Stimulated activated CD4-positive, alpha-beta T cell treated with anti-CD3 and anti-CD28 coated beads, TNF-alpha, amount 100 ng/mL, for 1 hour (primary cell): ENCODE data around the gene ST6GALNAC3.
A peak's percentile ranks its signal among the peaks of the same experiment; 100 is the strongest.
"Not testable (repeated sequence)": the region's sequence is repeated elsewhere in the genome, so short reads cannot be mapped to it uniquely, and the experiment has no call there.

ENCODE experiments used
- DNase-seq, 3 donors: peaks; one replicate each; pipeline ENCODE4 v3.0.0-alpha.2; 2020; ENCODE audit warnings: low read depth in 3 of 3, low spot score in 1 of 3

The ST6GALNAC3 gene

DNA sequence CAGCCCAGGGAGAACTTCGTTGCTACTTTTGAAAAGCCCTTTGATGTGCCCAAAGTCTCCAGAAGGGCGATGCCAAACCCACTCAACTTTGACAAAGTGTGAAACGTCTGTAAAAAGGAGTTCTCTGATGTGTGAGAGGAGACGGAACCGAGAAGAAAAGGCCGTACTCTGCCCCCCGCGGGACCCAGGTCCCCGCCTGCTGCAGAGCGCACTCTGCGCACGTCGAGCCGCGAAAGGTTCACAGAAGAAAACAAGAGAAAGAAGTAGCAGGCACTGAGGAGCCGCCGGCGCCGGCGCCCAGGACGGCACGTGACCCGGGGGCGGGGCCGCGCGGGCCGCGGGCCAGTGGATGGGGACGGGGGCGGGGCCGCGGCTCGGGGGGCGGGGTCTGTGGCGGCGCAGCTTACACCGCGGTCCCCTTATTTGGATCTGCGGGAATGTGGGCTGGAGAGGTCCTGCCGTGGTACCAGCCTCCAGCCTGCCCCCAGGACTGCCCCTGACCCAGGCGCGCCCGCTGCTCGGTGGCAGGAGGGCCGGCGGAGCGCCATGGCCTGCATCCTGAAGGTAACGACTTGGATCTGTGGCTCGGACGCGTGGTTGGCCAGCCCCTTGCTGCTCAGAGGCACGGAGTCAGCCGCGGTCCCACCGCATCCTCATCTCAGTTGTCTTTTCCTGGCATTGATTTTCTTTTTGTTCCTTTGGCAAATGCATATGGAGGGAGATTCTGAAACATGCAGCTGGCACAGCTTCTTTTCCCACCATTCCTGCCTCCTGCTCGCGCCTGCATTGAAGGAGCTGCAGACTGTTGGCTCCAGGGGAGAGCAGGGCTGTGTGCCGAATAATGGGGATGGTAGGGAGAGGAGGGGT lies at the start of gene ST6GALNAC3:
Gene ST6GALNAC3, plus strand, starts transcription at position 426 of the 867 bp plus-strand sequence.
- peak; percentile 40 to 75 (median 61) for DNase-seq

DNA sequence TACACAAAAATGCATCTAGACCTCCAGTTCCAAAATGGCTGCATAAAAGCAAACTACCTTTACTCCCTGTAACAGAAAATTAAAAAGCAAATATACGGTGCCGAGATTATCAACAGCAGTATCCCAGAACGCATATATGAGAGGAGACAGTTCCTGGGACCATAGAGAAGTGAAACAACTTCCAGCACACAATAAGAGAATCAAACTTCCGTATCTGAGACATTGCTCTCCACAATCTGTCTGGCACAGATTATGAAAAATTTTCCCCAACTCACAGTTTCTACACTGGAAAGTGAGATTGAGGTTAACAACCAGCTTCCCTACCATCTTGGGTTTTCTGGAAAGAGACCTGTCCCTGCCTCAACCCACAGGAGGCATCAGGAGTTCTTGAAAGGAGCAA lies 47.2 kb upstream of the ST6GALNAC3 start:
- no peak for DNase-seq

DNA sequence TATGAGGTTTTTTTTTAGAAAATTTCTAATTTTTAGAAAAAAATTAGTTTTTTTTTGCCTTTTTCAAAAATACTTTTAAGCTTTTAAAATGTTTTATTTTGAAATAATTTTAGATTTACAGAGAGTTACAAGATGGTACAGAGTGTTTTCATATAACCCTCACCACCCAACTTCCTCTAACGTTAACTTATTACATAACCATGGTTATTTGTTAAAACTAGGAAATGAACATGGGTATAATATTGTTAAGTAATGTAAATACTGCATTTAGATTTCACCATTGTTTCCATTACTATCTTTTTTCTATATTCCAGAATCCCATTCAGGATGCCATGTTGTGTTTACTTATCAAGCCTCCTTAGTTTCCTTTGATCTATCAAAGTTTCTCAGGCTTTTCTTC lies 45.2 kb upstream of the ST6GALNAC3 start:
- no peak for DNase-seq

DNA sequence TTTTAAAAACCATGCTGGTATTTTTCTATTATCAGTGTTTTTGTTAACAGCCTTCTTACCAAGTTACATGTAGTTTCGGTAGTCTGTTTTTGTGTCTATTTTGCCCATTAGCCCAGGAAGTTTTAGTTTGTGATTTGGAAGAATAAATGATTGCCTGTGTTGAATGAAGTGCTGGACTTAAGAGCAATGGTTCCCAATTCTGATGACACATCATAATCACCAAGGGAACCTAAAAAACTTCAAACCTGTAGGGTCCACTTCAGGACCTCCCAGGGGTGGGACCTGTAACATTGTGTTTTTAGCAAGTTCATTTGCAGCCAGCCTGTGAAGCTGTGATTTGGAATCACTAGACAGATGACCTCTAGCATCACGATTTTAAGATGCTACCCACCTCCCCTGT lies 43.0 kb upstream of the ST6GALNAC3 start:
- DNase-seq: no peak

DNA sequence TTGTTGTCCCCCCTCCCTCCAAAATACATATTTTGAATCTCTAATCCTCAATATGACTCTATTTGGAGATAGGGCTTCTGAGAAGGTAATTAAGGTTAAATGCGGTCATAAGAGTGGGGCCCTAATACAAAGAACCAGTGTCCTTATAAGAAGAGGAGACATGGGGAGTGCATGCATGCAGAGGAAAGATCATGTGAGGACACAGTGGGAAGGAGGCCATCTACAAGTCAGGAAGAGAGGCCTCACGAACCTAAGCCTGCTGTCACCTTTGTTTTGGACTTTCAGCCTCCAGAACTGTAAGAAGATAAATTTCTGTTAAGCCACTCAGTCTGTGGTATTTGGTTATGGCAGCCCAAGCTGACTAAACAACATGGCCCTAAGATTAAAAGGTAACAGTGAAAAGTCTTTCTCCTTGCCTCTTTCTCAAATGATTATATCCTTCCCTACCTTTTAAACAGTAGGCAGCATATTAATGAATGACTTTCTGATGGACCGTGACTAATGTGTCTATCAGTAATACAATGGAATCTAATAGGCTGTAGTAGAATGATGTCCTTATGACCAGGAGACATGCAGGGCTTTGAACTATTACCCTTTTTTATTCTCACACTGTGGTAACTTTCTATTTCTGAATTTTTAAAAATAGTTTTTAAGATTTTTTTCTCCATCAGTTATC lies 40.6 kb upstream of the ST6GALNAC3 start:
- no peak for DNase-seq

DNA sequence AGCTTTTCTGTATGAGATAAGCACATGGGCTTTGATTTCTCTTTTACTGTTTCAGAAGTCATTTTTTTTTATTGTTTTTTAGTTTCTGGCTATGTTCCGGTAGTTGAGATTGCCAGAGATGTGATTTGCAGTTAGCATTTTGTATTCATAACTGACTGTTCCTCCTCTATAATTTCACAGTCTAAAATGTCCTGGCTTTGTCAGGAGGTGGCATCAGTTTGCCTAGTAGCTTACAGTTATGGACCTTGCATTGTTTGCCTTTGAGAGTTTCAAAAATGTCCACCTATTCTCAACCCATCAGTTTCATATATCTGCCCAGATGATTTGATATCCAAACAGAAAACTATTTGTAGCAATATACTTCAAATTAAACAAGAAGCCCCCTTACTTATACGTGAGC lies 39.5 kb upstream of the ST6GALNAC3 start:
- DNase-seq: no peak

DNA sequence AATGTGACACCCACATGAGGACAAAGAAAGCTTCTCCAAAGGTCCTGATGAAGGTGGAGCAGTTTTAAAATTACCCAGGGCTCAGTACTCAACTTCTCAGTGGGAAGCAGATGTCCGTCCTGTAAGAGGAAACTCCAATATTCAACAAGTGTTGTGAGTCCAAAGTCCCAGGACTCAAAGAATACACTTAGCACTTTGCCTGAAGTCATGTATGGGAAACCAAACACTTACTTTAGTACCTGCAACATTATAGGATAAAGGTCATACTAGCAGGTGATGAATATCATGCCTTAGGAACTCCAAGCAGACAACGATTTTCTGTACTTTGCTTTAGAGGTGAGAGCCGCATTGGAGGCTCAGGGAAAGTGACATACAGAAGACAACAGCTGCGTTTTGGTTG lies 37.2 kb upstream of the ST6GALNAC3 start:
- DNase-seq: no peak

DNA sequence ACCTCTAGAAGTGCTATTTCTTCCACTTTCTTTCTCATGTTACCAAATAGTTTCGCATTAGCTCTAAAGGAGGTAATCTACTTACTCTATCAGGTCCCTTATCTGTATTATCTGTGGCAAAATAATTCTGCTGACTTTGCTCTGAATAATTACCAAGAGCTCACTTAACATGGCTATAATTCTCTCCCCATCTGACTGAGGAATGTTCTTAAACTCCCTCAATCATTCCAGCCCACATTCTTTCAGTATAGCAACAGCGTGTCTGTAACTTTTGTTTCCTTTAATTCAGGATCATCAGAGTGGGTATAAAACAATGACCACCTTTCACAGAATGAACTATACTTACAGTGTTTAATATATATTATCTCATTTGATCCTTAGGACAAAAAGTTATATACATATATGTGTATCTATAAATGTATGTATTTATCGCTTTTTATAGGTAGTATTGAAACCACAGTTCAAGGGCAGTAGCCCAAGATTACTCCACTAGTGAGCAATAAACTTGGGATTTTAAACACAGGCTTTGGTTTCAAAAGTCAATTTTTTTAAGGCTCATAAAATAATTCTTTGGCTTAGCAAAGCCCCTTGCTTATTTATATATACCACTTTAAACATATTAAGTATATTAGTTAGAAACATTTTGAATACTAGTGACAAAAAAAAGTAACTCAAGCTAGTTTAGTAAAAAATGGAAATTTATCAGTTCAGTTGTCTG lies 36.1 kb upstream of the ST6GALNAC3 start:
- no peak for DNase-seq

DNA sequence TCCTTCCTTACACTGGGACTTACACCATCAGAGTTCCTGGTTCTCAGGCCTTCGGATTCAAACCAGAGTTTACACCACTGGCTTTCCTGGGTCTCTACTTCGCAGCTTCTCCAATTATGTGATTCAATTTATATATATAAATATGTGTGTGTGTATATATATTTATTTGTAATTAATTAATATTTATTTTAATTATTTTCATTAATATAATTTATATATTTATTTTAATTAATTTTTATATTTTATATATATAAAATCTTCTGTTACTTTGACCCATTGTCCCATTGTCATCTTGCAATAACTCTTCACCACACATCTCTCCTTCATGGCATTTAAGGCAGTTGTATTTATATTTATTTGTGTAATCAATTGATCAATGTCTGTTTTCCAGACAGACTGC lies 28.4 kb upstream of the ST6GALNAC3 start:
- no peak for DNase-seq

DNA sequence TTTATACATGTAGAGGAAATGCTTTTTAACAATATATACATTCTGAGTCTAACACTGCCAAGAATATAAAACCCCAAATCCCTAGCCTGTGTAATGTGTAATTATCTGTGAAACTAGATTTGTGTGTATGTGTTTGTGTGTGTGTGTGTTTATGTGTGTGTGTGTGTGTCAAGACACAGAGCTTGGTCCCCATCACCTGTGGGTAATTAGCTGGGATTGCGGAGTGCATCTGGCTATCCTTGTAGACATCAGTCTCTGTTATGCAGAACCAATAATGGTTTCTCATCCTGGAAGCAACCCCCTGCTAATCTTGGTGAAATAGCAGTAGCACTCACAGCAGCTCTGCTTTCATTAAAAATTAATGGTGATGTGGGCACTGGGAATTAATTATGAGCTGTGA lies 26.3 kb upstream of the ST6GALNAC3 start:
- no peak for DNase-seq

DNA sequence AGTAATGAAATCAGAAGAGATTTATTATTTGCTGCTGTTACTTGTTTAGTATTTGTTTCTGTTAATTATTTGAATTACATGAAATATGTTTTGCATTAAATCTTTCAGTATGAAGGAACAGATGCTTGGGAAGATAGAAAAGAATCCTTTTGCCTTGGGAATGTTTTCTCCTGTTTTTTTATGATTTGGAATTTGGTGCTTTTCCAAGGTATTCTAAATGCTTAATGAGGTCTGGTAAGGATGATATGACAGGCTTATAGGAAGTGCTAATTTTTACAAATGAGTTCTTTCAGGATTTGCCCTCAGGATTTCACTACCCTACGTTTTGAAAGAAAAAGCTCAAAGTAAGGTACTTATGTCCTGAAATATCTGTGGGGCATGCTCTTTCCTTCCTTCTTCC lies 25.6 kb upstream of the ST6GALNAC3 start:
- DNase-seq: no peak

DNA sequence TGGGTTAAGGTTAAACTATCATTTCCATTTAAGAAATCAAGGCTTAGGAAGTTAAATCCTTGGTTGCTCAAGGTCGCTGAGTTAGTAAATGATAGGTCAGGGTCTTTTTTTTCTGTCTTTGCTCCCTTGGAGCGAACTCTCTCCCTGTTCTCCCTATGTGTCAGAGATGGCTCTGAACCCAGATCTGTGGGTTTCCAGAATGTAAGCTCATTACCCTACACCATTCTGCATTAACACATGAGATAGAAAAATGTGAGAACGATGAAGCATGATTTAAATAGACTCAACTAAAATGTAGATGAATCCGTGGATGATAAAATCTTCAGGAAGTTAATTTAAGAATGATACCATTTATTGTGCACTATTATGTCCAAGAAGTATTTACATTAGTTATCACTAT lies 25.0 kb upstream of the ST6GALNAC3 start:
- DNase-seq: no peak

DNA sequence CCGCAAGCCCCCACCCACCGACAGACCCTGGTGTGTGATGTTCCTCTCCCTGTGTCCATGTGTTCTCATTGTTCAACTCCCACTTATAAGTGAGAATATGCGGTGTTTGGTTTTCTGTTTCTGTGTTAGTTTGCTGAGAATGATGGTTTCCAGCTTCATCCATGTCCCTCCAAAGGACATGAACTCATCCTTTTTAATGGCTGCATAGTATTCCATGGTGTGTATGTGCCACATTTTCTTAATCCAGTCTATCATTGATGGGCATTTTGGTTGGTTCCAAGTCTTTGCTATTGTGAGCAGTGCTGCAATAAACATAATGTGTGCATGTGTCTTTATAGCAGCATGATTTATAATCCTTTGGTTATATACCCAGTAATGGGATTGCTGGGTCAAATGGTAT lies 24.5 kb upstream of the ST6GALNAC3 start:
- DNase-seq: not testable (repeated sequence)

DNA sequence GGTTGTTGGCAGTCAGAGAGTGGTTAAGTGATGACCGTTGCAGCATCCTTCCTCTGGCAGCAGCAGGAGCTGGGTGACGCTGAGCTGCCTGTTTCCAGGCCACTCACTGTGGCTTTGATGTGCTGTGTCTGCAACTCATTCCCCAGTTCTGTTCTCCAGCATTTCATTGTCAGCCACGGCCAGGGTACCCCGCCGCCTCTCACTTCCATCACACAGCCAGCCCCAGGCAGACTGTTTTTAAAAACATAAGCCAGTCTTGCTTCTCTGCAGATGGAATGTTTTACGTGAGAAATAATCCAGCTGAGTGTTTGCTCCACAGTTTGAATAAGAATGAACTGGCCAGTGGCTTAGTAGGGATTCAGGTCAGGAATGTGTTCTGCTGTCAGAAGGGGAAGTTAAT lies 21.5 kb upstream of the ST6GALNAC3 start:
- DNase-seq: no peak

DNA sequence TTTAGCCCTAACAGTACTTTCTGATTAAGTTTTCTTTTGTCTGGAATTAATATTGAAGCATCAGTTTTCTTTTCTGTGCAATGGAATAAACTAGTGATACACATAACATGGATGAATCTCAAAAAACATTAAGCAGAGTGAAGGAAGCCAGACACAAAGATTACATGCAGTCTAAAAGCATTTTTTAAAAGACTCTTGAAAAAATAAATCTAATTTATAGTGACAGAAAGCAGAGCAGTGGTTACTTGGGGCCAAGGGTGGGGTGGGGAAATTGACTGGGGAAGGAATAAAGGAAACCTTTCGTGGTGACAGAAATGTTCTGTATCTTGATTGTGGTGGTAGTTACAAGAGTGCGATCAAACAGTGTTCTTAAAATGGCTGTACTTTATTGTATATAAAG lies 20.2 kb upstream of the ST6GALNAC3 start:
- DNase-seq: no peak

DNA sequence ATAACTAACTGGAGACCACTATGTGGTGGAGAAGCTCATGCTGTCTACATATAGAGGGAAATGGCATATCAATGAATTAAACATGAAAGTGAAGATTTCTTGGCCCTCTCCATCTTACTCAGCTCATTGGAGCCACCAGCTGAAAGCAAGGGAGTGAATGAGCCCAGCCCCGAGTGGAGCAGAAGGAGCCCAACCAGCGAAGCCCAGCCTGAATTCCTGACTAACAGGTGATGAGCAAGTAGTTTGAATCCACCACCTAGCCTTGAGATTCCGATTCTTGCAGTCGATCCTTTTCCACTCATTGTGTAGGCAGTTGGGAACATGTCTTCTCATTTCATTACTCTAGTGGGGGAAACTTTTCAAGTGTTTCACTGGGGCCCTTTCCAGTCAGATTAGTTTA lies 18.6 kb upstream of the ST6GALNAC3 start:
- no peak for DNase-seq

DNA sequence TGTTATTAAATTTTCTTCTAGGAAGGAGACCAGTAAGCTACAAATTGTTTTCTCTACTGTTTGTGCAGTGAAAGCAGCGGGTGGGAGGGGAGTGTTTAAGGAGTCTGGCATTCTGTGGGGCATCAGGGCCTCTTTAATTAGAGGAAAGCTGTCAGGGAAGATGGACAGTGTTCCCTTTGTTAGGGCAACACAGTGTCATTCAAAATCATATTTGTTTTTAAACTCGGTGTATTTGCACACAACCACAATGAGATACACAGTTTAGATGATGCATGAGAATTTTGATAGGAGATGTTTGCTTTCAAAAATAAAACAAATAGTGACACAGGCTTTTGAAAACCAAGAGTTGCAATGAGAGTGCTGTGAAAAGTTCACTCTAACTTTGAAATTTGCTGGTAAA lies 15.1 kb upstream of the ST6GALNAC3 start:
- DNase-seq: no peak

DNA sequence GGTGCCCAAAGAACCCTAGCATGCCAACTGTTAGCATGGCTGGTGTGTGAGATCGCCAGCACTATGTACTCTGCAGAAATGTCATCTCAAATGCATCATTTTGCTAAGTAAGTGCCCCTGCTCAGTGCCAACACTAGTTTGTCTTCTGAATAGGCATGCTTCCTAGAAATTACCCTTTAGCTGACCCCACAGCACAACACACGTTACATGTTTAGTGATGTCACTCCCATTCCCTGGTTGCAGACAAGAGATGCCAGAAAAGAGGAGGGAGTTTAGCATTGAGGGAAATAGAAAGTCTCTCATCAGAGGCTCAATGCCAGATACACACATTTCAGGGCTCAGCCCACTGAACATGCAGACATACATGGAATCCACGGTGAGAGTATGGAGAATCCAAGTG lies 9.3 kb upstream of the ST6GALNAC3 start:
- DNase-seq: no peak

DNA sequence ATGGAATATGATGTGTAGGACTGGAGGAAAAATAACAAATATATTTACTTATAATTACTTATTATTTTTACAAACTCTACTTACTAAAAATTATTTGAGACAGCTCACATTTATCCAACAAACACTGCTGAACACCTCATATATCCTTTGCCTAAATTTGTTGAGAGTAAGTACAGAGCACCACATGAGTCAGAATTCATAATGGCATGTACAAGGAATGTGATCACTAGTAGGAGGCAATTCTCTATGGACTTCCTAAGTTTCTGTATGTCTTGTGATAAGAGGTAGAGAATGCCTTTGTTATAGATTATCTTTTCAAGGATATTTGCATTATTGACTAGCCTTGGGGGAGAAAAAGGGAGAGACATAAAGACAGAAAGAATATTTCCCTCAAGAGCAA lies 8.2 kb upstream of the ST6GALNAC3 start:
- DNase-seq: no peak

DNA sequence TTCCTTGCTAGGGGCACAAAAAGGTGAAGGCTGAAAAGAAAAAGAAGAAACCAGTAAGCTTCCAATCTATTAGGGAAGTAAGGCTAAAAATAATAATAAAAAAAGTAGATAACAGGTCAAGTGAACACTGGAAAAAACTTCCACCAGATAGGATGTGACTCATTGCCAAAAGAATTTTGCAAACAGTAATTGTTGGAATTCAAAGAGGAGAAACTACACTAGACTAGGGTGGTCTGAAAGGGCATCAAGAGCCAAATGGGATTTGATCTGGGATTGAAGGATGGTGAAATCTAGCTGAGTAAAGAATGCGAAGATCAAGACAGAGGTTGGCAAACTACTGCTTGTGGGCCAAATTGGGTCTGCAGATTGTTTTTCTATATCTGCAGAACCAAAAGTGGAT lies 6.0 kb upstream of the ST6GALNAC3 start:
- DNase-seq: no peak

DNA sequence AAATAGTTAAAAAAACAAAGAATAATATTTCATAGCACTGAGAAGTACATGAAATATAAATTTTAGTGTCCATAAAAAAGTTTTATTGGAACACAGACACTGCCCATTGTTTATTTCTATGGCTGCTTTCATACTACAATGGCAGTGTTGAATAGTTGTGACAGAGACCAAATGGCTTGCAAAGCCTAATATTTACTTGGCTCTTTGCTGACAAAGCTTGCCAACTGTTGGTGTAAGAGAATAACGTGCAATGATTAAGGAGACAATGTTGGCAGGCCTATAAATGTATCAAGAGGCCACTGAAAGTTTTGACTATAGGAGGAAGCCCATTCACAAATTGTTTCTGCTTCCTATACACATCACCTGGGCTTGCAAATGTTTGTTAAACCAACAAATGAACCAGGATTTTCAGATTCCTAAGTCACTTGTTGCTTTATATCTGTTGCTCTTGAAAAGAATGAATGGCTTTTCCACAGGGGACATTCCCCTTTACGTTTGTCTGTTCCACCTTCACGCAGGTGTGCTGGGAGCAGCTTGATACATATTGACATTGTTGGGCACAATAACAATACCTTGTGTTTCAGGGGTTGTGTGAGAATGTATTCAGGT lies 5.5 kb upstream of the ST6GALNAC3 start:
- DNase-seq: no peak

DNA sequence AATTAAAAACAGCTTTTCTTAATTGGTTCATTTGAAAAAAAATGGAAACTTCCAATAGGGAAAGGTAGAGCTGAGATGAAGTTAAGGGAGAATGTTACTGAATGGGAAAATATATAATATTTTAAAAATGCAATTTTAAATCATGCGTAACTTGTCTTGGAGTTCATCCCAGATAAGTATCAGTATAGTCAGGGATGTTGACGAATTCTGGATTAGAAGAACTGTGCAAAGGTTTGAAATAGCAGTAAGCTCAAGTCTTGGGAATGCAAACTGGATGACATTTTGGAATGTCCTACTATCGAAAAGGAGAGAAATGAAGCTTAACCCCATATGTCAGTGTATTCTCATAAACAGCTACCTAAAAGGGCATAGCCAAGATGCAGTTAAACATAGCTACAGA lies 4.0 kb upstream of the ST6GALNAC3 start:
- DNase-seq: no peak
